Activated CD4-positive, alpha-beta memory T cell treated with anti-CD3 and anti-CD28 coated beads for 36 hours (primary cell): ENCODE results near the gene SLC16A10. TPM values are rescaled to one million over a fixed set of nuclear protein-coding genes. Genes with fewer than 3 reads are reported as not detected.
"Not testable (repeated sequence)": the region's sequence is repeated elsewhere in the genome, so short reads cannot be mapped to it uniquely, and the experiment has no call there.

ENCODE experiments used
- CTCF ChIA-PET: fragments of 350-600 bp; sonication (Branson Sonifier 250); formaldehyde crosslinking; loops from one replicate; lab custom pipeline; 2021; ENCODE audit warnings: antibody characterized with exemption, inconsistent platforms; lab: Charles Lee
- POLR2A ChIA-PET: fragments of 350-600 bp; sonication (Branson Sonifier 250); formaldehyde crosslinking; loops from one replicate; lab custom pipeline; 2021; ENCODE audit warnings: antibody characterized with exemption; lab: Charles Lee
- DNase-seq: peaks from one replicate; pipeline ENCODE4 v3.0.0-alpha.2; 2020
- H3K27ac Mint-ChIP-seq: one replicate; pipeline ENCODE4 v1.8.0; 2021; ENCODE audit warnings: mixed read lengths
- H3K27me3 Mint-ChIP-seq: one replicate; pipeline ENCODE4 v1.8.0; 2021; ENCODE audit warnings: mixed read lengths
- H3K36me3 Mint-ChIP-seq: one replicate; pipeline ENCODE4 v1.8.0; 2021; ENCODE audit warnings: mixed read lengths
- H3K4me1 Mint-ChIP-seq: one replicate; pipeline ENCODE4 v1.8.0; 2021; ENCODE audit warnings: low read depth, mixed read lengths
- H3K4me3 Mint-ChIP-seq: one replicate; pipeline ENCODE4 v1.8.0; 2021; ENCODE audit warnings: mild to moderate bottlenecking, mixed read lengths
- H3K9me3 Mint-ChIP-seq: one replicate; pipeline ENCODE4 v1.8.0; 2021; ENCODE audit warnings: mixed read lengths
- intact Hi-C: fragments of 100-400 bp; cut with micrococcal nuclease; formaldehyde crosslinking; loops from one replicate; pipeline ENCODE4 v1.15.1; 2023
- total RNA-seq, 2 experiments: library from RNA; stranded (reverse); gene quantifications; one replicate each; pipeline ENCODE4 v1.2.3, GENCODE V29; 2021

The SLC16A10 gene
- total RNA-seq, 2 experiments from 2014 or later = 3.4 to 3.6 TPM

DNA sequence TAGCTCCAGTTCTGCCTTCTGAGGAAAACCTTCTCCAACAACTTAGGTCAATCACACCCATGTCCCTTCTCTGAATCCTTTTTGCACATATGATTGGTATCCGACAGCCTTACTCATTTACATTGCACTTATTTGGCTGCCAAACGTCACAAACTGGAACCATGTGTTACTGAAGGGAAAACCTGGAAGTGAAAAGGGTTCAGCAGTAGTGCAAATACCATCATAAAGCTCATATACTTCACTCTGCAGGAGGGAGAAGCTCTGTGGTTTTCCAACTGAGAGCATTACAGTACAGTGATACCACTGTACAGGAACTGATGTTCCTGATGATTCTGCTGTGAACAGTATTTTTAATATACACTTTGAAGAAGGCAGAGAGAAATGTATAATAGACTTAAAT lies 87.8 kb downstream of the SLC16A10 start:
- no peak for DNase-seq
- no peak overlapping the region for H3K27ac Mint-ChIP-seq
- POLR2A ChIA-PET = interaction anchor here (0.6 to 0.7 kb wide), 2 partner anchors 9 to 63 kb away, joined by 3 to 4 read pairs; no protein-coding TSS in a partner anchor
- H3K27me3 Mint-ChIP-seq = no peaks in the 10 kb centered on the region
- H3K9me3 Mint-ChIP-seq = no peaks in the 10 kb centered on the region
- H3K4me3 Mint-ChIP-seq = no peak overlapping the region
- intact Hi-C loops = no loop called here
- H3K36me3 Mint-ChIP-seq = peaks cover 5% of the 10 kb centered on the region
- CTCF ChIA-PET = interaction anchor here (0.6 kb wide), 1 partner anchor 16 kb away, joined by 3 read pairs; no protein-coding TSS in a partner anchor
- peaks cover 24% of the 10 kb centered on the region for H3K4me1 Mint-ChIP-seq

DNA sequence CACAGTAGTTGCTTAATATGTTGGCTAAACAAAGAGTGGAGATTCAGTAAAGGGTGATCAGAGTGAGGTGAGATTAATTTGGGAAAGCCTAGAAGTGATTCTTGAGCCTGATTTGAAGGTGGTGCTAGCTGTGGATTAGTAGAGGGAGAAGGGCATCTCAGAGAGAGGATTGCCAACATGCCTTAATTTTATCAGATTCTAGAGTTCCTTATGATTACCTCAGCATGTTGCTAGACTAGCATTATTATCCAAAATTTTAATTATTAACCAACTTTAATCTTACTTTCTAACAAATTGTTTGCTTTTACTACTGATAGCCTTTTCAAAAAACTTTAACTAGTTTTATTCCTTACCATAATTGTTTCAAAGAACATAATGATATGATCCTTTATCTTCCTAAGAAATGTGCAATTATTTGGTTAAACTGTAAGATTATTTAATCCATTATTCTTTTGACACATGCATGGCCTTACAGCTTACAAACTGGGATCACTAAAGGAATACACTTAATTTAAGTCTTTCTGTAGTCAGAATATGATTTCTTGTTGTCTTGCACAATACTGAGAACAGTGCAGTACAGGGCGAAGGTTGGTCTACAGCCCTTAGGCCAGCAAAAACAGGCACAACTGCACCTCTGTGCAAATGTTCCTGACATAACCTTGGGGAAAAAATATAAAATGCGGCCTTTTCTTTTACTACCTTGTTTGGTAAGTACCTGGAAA lies 88.9 kb downstream of the SLC16A10 start:
- H3K4me1 Mint-ChIP-seq = peaks cover 24% of the 10 kb centered on the region
- no peak overlapping the region for H3K27ac Mint-ChIP-seq
- H3K9me3 Mint-ChIP-seq = no peaks in the 10 kb centered on the region
- no peak overlapping the region for H3K4me3 Mint-ChIP-seq
- H3K36me3 Mint-ChIP-seq = peaks cover 5% of the 10 kb centered on the region
- DNase-seq = no peak
- intact Hi-C loops = no loop called here
- POLR2A ChIA-PET = no interaction called here
- CTCF ChIA-PET = no interaction called here
- H3K27me3 Mint-ChIP-seq = no peaks in the 10 kb centered on the region

DNA sequence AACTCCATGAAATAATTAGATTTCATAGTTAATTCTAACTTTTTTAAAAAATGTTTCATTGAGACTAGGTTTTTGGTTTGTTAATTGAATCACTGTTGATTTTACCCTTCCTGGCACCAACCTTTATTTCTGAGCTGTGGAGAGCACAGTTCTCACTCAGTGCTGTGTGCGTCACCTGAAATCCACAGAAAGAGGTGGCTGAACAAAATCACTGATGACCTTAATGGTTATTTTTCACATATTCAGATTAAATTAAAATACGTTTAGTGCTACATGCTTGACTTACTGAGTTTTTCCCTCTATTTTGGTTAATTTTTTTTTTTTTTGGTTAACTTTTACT lies 89.4 kb downstream of the SLC16A10 start:
- ChIA-PET POLR2A (no interaction called here), CTCF (no interaction called here)
- Mint-ChIP-seq H3K27me3 (no peaks in the 10 kb centered on the region), H3K27ac (no peak overlapping the region), H3K9me3 (no peaks in the 10 kb centered on the region), H3K4me3 (no peak overlapping the region), H3K4me1 (peaks cover 24% of the 10 kb centered on the region), H3K36me3 (peaks cover 5% of the 10 kb centered on the region)
- DNase-seq = no peak
- intact Hi-C loops = no loop called here

DNA sequence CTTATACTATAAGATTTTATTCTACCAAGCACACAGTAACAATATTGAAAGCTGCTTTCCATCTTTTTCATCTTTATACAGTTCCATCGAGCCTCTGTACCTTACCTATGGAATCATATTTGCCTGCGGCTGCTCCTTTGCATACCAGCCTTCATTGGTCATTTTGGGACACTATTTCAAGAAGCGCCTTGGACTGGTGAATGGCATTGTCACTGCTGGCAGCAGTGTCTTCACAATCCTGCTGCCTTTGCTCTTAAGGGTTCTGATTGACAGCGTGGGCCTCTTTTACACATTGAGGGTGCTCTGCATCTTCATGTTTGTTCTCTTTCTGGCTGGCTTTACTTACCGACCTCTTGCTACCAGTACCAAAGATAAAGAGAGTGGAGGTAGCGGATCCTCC lies 89.8 kb downstream of the SLC16A10 start:
- CTCF ChIA-PET = no interaction called here
- Mint-ChIP-seq H3K27me3 (no peaks in the 10 kb centered on the region), H3K9me3 (no peaks in the 10 kb centered on the region), H3K27ac (no peak overlapping the region), H3K4me3 (no peak overlapping the region), H3K4me1 (peaks cover 22% of the 10 kb centered on the region), H3K36me3 (peaks cover 5% of the 10 kb centered on the region)
- POLR2A ChIA-PET = no interaction called here
- no peak for DNase-seq
- intact Hi-C loops = no loop called here

DNA sequence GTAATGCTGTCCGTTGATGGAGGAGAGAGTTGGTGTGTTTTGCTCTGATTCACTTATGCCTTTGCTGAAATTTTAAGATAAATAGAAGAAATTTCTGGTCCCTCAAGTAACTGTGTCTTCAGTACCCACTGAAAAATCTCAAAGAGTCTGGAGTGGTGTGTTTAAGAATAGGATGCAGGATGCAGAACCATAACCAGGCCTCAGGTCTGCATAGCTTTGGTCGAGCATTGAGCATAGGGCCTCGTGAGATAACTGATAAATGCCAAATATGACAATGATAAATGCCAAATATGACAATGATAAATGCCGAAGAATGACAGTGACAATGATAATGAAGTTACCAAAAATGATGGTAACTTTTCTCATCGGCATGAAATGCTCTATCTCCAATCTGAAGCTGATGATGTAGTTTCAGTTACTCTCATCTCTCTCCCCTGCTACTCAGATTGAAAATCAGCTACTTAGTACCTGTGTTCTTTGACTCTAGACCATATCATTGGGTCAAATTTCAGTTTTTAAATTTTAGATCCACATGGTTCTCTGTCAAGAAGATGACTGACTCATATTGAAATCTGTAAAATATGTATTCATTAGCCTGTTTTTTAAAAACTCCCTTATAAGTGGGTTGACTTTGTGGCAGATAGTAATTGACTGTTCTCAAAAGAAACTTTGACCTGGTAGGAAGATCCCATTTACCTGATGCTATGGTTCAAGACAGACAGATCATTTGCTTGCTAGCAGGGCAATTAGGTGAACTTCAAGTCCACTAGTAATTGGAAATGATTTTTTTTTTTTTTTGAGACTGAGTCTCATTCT lies 96.6 kb downstream of the SLC16A10 start:
- H3K27me3 Mint-ChIP-seq = no peaks in the 10 kb centered on the region
- DNase-seq = no peak
- no peak overlapping the region for H3K4me3 Mint-ChIP-seq
- peaks cover 10% of the 10 kb centered on the region for H3K4me1 Mint-ChIP-seq
- H3K36me3 Mint-ChIP-seq = no peaks in the 10 kb centered on the region
- no peak overlapping the region for H3K27ac Mint-ChIP-seq
- ChIA-PET CTCF (interaction anchor here (1.4 kb wide), 1 partner anchor 126 kb away, joined by 4 read pairs; no protein-coding TSS in a partner anchor), POLR2A (interaction anchor here (0.5 kb wide), 1 partner anchor 8 kb away, joined by 4 read pairs; no protein-coding TSS in a partner anchor)
- intact Hi-C loops = loop anchor here (1.0 to 5.0 kb wide), 2 partner anchors 25 to 97 kb away; partner anchors contain the start of gene SLC16A10
- H3K9me3 Mint-ChIP-seq = no peaks in the 10 kb centered on the region

DNA sequence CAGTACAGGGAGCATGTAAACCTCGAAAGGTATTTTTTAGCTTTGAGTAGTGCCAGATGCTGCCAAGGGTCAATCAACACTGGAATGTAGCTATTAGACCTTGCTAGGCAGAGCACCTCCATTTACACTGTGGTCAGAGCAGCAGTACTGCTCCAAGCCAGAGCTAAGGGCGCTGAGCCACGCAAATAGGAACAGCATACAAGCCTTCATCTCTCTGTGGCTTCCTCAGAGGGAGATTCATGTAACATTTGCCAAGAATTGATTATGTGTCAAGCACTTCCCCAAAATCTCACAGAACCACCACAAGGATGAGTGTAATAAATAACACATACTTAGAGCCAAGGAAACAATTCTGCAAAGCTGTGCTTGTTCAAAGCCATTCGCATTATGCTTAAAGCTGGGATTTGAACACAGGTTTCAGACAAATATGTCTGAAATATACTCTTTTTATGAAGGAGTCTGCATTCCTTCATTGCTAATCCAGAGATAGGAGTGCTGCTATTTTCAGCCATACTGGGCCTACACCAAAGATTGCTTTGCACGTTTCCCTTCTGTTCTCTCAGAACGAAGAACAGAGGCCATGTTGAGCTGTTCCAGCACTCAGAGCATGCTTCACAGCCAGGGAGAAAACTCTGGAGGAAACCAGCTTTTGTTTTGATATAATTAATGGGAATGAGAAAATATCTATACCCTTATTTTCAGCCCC lies 97.7 kb downstream of the SLC16A10 start:
- H3K27me3 Mint-ChIP-seq = no peaks in the 10 kb centered on the region
- ChIA-PET POLR2A (no interaction called here), CTCF (interaction anchor here (0.6 to 1.4 kb wide), 3 partner anchors 23 to 127 kb away, joined by 3 to 4 read pairs (median 3); no protein-coding TSS in a partner anchor)
- no peak overlapping the region for H3K27ac Mint-ChIP-seq
- H3K4me3 Mint-ChIP-seq = no peak overlapping the region
- no peaks in the 10 kb centered on the region for H3K9me3 Mint-ChIP-seq
- peaks cover 10% of the 10 kb centered on the region for H3K4me1 Mint-ChIP-seq
- no peaks in the 10 kb centered on the region for H3K36me3 Mint-ChIP-seq
- intact Hi-C loops = loop anchor here (1.0 to 5.0 kb wide), 2 partner anchors 26 to 98 kb away; partner anchors contain the start of gene SLC16A10
- no peak for DNase-seq

DNA sequence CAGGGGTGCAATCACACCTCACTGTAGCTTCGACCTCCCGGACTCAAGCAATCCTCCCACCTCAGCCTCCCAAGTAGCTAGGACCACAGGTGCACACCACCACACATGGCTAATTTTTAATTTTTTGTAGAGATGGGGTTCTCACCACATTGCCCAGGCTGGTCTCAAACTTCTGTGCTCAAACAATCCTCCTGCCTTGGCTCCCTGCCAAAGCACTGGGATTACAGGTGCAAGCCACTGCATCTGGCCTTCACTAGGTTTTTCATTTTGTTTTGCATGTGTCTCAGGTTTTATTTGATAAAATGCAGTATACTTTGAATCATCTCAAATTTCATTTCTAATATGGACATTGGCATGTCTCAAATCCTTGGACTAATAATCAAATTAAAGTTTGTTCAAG lies 98.7 kb downstream of the SLC16A10 start:
- peaks cover 1% of the 10 kb centered on the region for H3K36me3 Mint-ChIP-seq
- no peaks in the 10 kb centered on the region for H3K27me3 Mint-ChIP-seq
- H3K27ac Mint-ChIP-seq = no peak overlapping the region
- H3K4me1 Mint-ChIP-seq = peaks cover 10% of the 10 kb centered on the region
- peaks cover under 1% of the 10 kb centered on the region for H3K9me3 Mint-ChIP-seq
- no peak for DNase-seq
- intact Hi-C loops = no loop called here
- POLR2A ChIA-PET = no interaction called here
- CTCF ChIA-PET = interaction anchor here (0.6 kb wide), 1 partner anchor 34 kb away, joined by 3 read pairs; no protein-coding TSS in a partner anchor
- H3K4me3 Mint-ChIP-seq = no peak overlapping the region

DNA sequence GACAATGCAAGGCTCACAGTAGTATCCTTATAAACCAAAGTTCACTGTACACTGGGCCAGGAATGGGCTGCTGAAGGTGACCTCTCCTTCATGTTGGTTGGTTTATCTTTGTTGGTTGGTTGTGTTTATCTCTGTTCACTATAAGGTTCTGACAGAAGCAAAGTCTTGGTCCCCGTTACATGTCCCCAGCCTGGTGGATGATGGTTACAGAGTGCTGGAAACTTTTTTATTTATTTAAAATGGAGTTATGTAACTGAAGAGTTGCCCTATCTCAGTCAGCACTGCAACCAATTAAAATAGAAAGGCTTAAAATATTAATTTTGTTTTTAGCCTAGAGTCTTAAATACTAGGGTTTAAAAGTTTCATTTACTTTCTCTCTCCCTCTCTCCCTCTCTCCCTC lies 100.6 kb downstream of the SLC16A10 start:
- ChIA-PET POLR2A (no interaction called here), CTCF (no interaction called here)
- no peaks in the 10 kb centered on the region for H3K27me3 Mint-ChIP-seq
- no peak for DNase-seq
- no peak overlapping the region for H3K27ac Mint-ChIP-seq
- H3K36me3 Mint-ChIP-seq = peaks cover 3% of the 10 kb centered on the region
- H3K4me3 Mint-ChIP-seq = no peak overlapping the region
- intact Hi-C loops = no loop called here
- H3K4me1 Mint-ChIP-seq = peaks cover 10% of the 10 kb centered on the region
- H3K9me3 Mint-ChIP-seq = peaks cover 3% of the 10 kb centered on the region

DNA sequence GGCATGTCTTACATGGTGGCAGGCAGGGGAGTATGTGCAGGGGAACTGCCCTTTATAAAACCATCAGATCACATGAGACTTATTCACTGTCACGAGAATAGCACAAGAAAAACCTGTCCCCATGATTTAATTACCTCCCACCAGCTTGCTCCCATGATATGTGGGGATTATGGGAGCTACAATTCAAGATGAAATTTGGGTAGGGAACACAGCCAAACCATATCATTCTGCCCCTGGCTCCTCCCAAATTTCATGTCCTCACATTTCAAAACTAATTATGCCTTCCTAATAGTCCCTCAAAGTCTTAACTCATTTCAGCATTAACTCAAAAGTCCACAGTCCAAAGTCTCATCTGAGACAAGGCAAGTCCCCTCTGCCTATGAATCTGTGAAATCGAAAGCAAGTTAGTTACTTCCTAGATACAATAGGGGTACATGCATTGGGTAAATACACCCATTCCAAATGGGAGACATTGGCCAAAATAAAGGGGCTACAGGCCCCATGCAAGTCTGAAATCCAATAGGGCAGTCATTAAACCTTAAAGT lies 102.4 kb downstream of the SLC16A10 start:
- DNase-seq, H3K27ac Mint-ChIP-seq, CTCF ChIA-PET, H3K27me3 Mint-ChIP-seq, POLR2A ChIA-PET, H3K4me3 Mint-ChIP-seq, H3K9me3 Mint-ChIP-seq, H3K4me1 Mint-ChIP-seq, H3K36me3 Mint-ChIP-seq, intact Hi-C loops: not testable (repeated sequence)

DNA sequence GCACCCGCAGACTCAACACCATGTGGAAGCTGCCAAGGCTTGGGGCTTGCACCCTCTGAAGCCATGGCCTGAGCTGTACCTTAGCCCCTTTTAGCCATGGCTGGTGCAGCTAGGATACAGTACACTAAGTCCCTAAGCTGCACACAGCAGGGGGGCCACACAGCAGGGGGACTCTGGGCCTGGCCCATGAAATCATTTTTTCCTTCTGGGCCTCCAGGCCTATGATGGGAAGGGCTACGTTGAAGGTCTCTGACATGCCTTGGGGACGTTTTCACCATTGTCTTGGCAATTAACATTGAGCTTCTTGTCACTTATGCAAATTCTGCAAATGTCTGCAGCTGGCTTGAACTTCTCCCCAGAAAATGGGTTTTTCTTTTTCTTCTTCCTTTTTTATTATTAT lies 103.3 kb downstream of the SLC16A10 start:
- DNase-seq = no peak
- Mint-ChIP-seq H3K9me3 (peaks cover 3% of the 10 kb centered on the region), H3K4me3 (no peak overlapping the region), H3K4me1 (no peaks in the 10 kb centered on the region), H3K36me3 (peaks cover 3% of the 10 kb centered on the region), H3K27ac (no peak overlapping the region), H3K27me3 (no peaks in the 10 kb centered on the region)
- intact Hi-C loops = no loop called here
- POLR2A ChIA-PET = no interaction called here
- CTCF ChIA-PET = no interaction called here

DNA sequence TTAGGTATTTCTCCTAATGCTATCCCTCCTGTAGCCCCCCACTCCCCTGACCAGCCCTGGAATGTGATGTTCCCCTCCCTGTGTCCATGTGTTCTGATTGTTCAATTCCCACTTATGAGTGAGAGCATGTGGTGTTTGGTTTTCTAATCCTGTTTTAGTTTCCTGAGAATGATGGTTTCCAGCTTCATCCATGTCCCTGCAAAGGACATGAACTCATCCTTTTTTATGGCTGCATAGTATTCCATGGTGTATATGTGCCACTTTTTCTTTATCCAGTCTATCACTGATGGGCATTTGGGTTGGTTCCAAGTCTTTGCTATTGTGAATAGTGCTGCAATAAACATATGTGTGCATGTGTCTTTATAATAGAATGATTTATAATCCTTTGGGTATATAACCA lies 103.8 kb downstream of the SLC16A10 start:
- H3K4me1 Mint-ChIP-seq, CTCF ChIA-PET, intact Hi-C loops, H3K27me3 Mint-ChIP-seq, H3K9me3 Mint-ChIP-seq, H3K27ac Mint-ChIP-seq, H3K4me3 Mint-ChIP-seq, POLR2A ChIA-PET, H3K36me3 Mint-ChIP-seq, DNase-seq: not testable (repeated sequence)
